Astrocyte of the spinal cord (primary cell): Measurements from ENCODE around the gene SCGB1D1.

Source experiments
- DNase-seq: peaks from one replicate; pipeline ENCODE4 v3.0.0; 2011; ENCODE audit warnings: low read depth, low spot score
- H3K4me3 ChIP-seq: 2 replicates; pipeline ENCODE4 v1.5.1; 2011; ENCODE audit warnings: low read depth, mild to moderate bottlenecking, low read length, moderate library complexity
- CTCF ChIP-seq: IDR thresholded peaks from 2 replicates; pipeline ENCODE4 v1.5.1; 2012; ENCODE audit warnings: low read depth, mild to moderate bottlenecking, low read length, inconsistent platforms
- in situ Hi-C: cut with HindIII; loops from 2 replicates; pipeline ENCODE4 v1.10.0; 2017; ENCODE audit warnings: low sequenced_read_pairs

The SCGB1D1 gene

GRCh38 chr11:62144641-62145255, 45.3 kb upstream of the SCGB1D1 start:
- no peak for DNase-seq
- in situ Hi-C loops, result no loop called here
- no peak for TF ChIP-seq CTCF
- H3K4me3 ChIP-seq, result no peak overlapping the region

- in situ Hi-C loops, result no loop called here
- TF ChIP-seq CTCF, result no peak
- DNase-seq, result no peak
- H3K4me3 ChIP-seq, result no peak overlapping the region
Measured at GRCh38 chr11:62145261-62145871, 44.6 kb upstream of the SCGB1D1 start.

- TF ChIP-seq CTCF, result no peak
- H3K4me3 ChIP-seq, result no peak overlapping the region
- in situ Hi-C loops, result no loop called here
- no peak for DNase-seq
Measured at GRCh38 chr11:62146476-62147200, 43.4 kb upstream of the SCGB1D1 start.

- no peak for DNase-seq
- H3K4me3 ChIP-seq, result no peak overlapping the region
- TF ChIP-seq CTCF, result no peak
- in situ Hi-C loops, result no loop called here
Measured at GRCh38 chr11:62147545-62147944, 42.5 kb upstream of the SCGB1D1 start.

GRCh38 chr11:62148271-62148980, 41.6 kb upstream of the SCGB1D1 start:
- no peak for TF ChIP-seq CTCF
- H3K4me3 ChIP-seq, result no peak overlapping the region
- in situ Hi-C loops, result no loop called here
- no peak for DNase-seq
